HG03378 (cell line): Measurements from ENCODE around the gene ZNG1C.
"Not testable (repeated sequence)": the region's sequence is repeated elsewhere in the genome, so short reads cannot be mapped to it uniquely, and the experiment has no call there.

Experiments
- ATAC-seq: cut with Tn5 transposase; IDR thresholded peaks from one replicate; pipeline ENCODE4 v1.9.1; 2021; ENCODE audit warnings: mild to moderate bottlenecking, moderate library complexity; ENCODE audit not compliant: unreplicated experiment

The ZNG1C gene

DNA sequence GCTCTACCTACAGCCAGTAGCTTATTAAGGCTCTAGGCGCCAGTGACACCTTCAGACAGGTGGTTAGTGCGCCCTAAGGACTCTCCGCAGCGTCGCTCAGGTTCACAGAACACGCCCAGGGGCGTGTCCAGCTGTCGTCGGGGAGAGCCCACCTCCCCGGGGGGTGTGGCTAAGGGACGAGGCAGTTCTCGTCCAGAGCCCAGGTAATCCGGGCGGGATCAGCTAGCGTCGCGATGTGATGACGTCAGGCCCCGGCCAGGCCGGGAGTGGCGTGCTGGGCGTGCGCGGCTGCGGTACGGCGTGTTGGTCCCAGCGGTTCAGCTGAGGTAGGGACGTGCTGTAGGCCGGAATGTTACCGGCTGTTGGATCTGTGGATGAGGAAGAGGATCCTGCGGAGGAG is at the start of gene ZNG1C:
Gene ZNG1C (plus strand): TSS at position 301 of the 400 bp plus-strand sequence. CDS start 49 bp downstream, at position 350.
- ATAC-seq: not testable (repeated sequence)

- not testable (repeated sequence) for ATAC-seq
Measured at GRCh38 chr9:68242437-68242836, 654 bp downstream of the ZNG1C start.

- ATAC-seq: not testable (repeated sequence)
Measured at GRCh38 chr9:68281041-68281440, 39.3 kb downstream of the ZNG1C start.

DNA sequence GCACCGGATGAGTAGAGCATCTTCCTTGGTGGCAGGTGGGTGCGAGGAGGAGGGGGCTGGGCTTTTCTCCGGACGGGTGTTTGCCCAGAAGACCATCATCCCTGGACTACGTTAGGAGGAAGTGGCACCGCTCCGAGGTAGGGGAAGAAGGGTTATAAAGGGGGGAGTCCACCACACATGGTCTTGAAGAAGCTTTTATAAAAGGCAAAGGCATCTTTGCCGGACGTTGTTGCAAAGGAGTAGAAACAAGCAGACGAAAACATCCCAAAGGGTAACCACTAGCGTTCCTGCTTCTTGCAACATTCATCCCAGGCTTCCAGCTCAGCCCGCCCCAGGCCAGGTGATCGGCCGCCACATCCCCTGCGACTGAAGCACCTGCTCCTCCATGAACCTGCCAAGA is 60.8 kb downstream of the ZNG1C start, which contains the start of gene FOXD4L3:
Gene FOXD4L3 (plus strand): TSS at position 301 of the 400 bp plus-strand sequence. CDS start 85 bp downstream, at position 386.
- ATAC-seq: not testable (repeated sequence)

- ATAC-seq: not testable (repeated sequence)
Measured at GRCh38 chr9:68303771-68304170, 62.0 kb downstream of the ZNG1C start.

DNA sequence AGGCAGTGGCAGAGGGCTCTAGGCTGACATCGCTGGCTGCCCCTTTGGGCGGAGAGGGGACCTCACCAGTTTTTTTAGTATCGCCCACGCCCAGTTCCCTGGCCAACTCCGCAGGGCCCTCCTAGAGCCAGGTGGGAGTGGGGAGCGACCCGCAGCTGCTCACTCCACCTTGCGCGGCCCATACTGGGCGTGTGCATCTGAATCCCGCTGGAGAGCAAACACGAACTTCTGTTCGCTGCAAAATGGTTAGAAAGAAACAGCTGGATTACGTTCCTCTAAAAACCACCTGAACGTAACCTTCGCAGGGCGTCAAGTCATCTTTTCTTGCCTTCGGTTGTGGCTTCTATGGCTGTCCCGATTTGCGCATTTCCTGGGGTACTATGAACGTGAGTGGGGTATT is 62.4 kb downstream of the ZNG1C start:
- not testable (repeated sequence) for ATAC-seq

- ATAC-seq: not testable (repeated sequence)
Measured at GRCh38 chr9:68304777-68305176, 63.0 kb downstream of the ZNG1C start.

DNA sequence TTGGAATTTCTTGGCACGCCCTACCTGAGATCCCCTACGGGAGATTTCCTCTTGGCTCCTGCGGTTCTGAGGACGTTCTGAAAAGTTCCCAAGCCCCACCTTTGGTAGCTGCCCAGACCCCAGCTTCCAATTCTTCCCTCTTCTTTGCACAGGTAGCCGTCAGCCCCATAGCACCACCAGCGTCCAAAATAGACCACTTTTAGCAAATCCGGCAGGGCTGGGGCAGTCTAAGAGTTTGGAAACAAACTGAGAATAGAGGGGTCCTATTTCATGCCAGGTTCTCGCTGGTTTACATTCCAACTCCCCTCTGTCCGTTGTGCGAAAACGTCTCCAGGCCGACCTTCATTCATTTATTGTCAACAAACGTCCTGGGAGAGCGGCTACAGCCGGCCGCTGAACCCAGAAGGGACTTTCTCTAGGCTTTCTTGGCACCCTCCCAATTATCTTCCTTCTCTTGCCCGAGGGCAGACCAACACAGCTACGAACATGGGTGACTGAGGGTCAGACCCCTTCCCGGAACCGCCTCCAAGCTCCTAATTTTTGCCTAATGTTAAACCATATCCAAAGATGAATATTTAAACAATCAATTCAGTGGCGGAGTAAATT is 64.0 kb downstream of the ZNG1C start:
- ATAC-seq: not testable (repeated sequence)

DNA sequence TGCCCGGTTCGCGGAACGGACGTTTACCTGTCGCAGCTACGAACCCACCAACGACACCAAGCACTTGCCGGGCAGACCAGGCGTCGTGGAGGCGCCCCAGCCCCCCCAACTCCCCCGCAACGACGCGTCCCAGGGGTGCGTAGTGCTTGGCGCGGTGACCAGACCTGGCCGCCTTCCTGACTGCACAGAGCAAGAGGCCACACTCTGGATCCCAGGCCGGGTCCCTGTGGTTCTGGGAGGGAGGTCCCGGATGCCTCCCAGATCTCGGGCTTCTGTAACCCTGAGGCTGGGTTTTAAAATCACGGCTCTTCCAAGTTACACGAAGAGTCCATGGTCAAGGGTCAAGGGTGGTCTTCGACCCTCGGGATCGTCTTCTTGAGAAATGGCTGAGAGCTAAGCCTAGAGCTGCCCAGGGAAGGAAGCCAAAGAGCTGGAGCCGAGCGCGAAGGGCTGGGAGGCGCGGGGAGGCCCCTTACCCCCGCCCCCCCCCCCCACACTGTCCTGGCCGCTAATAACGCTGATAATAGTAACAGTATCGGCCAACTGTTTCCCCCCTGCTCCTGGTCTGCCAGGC is 64.7 kb downstream of the ZNG1C start:
- ATAC-seq: not testable (repeated sequence)

- ATAC-seq: not testable (repeated sequence)
Measured at GRCh38 chr9:68307127-68307526, 65.3 kb downstream of the ZNG1C start.

DNA sequence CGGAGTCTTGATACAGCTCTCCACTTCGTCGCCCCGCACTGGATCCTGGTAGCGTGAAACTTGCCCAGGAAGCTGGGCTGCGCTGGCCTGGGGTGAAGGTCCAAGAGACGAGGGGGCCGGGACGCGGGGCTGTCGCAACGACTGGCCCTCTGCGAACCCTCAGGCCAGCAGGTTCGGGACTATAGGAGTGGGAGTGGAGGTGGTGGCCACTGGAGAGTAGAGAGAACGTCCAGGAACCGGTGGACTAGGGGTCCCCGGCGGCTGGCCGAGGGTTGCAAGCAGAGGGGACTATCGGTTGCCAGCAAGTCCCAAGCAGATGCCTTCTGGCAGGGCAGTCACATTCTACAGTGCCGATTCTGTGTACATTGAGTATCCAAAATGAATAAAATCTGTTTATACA is 65.9 kb downstream of the ZNG1C start:
- not testable (repeated sequence) for ATAC-seq

DNA sequence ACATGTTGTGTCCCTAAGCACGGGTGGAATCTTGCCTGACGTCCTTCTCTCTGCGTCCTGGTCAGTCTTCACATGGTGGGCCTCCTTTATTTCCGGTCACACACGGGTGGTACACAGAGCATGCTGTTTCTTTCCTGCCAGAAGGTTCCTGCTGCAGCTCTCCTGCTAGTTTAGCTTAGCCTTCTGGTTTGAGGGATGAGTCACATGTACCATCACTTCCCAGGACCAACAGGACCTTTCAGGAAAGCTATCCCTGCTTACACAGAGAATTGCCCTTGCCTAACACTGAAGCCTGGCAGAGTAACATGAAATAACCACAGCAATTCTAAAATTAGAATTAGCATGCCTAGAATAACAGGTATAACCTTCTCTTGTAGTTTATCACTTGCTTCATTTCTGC is 69.4 kb downstream of the ZNG1C start:
- ATAC-seq: not testable (repeated sequence)

GRCh38 chr9:68318209-68318608 is 76.4 kb downstream of the ZNG1C start:
- ATAC-seq: not testable (repeated sequence)

DNA sequence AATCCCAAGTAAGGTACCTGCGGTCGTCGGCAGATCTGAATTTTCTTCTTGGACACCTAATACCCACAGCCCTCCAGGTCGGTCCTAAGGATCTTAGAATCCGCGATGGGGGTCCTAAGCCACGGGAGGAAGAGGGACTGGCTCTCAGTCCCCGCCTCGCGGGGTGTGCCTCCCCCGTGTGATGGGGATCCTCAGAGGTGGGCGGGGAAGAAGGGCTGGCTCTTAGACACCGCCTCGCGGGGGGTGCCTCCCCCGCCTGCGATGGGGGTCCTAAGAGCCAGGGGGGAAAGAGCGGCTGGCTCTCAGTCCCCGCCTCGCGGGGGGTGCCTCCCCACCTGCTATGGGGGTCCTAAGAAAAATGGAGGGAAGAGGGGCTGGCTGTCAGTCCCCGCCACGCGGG is 82.0 kb downstream of the ZNG1C start:
- ATAC-seq: not testable (repeated sequence)

GRCh38 chr9:68324518-68324917 is 82.7 kb downstream of the ZNG1C start:
- not testable (repeated sequence) for ATAC-seq

DNA sequence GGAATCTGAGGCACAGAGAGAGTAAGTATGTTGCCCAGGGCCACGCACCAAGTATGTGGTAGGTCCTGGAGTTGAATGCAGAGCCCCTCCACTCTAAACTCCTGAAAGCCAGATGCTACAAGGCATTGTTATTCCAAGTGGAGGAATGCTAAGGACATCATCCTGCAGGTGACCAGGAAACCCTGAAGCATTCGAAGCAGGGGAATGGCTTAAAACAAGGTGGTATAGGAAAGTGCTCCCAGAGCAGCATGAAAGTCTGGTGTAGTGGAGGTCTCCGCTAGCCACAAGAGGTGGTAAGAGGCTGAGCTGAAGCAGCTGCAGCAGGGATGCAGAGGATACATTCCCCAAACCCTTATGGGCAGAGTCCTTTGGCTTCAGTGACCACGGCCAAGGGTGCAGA is 87.3 kb downstream of the ZNG1C start:
- not testable (repeated sequence) for ATAC-seq

GRCh38 chr9:68330531-68331173 is 88.9 kb downstream of the ZNG1C start:
- not testable (repeated sequence) for ATAC-seq

- ATAC-seq: not testable (repeated sequence)
Measured at GRCh38 chr9:68332122-68332521, 90.3 kb downstream of the ZNG1C start.

- ATAC-seq: not testable (repeated sequence)
Measured at GRCh38 chr9:68335935-68336334, 94.2 kb downstream of the ZNG1C start.

DNA sequence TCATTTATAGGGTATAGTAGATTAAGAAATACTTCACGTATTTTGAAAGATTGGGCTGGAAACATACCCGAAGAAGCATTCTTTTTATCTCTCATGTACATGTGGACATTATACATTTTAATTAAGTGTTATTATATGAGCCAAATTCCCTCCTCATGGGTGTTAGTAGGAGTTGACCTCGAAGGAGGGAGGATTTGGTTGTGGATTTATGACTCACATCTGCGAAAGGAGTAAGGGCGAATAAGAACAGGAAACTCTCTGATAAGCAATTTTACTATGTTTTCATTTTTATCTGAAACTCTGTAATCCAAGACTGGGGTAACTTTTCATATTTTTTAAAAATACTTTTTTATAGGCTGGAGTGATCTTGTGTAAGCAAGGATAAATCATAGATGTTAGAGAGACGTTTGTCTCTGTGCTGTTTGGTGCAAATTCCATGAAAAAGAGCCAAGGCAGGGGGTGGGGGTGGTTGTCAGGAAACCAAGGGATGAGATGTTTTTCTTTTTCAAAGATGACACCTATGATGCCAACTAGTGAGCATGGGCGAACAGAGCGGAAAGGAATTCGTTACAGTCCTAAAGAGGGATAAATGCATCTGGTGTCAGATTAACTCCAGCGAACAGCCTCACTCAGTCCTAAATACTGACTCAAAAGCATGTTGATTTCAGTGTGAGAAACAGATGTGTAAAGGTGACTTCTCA is 95.0 kb downstream of the ZNG1C start:
- not testable (repeated sequence) for ATAC-seq

GRCh38 chr9:68338000-68338399 is 96.2 kb downstream of the ZNG1C start:
- not testable (repeated sequence) for ATAC-seq
